ENCODE data around the gene LCMT1. TPM values are rescaled to one million over a fixed set of nuclear protein-coding genes. Genes with fewer than 3 reads are reported as not detected.
A peak's percentile ranks its signal among the peaks of the same experiment; 100 is the strongest.

The LCMT1 gene
- total and polyA plus RNA-seq, 2 of the 13 experiments (the other 11 are each of a cell fraction or from before 2014, with no cell fraction given): 41.2 to 48.7 TPM

GRCh38 chr16:25177831-25178688 is 66.5 kb downstream of the LCMT1 start (continued):
- TF ChIP-seq CTCF (CRISPR knock-in tag; IDR thresholded peaks at IDR 0.05): peak; percentile 49
- TF ChIP-seq, protein P1, sequence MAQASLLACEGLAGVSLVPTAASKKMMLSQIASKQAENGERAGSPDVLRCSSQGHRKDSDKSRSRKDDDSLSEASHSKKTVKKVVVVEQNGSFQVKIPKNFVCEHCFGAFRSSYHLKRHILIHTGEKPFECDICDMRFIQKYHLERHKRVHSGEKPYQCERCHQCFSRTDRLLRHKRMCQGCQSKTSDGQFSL (CRISPR knock-in tag; IDR thresholded peaks at IDR 0.05): 0 out of 2 replicates have a peak, but pooled peaks have one; percentile 35
- peak; percentile 99 for TF ChIP-seq ZNF891 (CRISPR knock-in tag; IDR thresholded peaks at IDR 0.05)
- no peak for TF ChIP-seq ZKSCAN5 (CRISPR knock-in tag; IDR thresholded peaks at IDR 0.05)
- TF ChIP-seq SNAI1 (CRISPR knock-in tag; IDR thresholded peaks at IDR 0.05; ENCODE audit: borderline replicate concordance): peak; percentile 61; the same call in 1 of the 2 replicates
- TF ChIP-seq, protein P2, sequence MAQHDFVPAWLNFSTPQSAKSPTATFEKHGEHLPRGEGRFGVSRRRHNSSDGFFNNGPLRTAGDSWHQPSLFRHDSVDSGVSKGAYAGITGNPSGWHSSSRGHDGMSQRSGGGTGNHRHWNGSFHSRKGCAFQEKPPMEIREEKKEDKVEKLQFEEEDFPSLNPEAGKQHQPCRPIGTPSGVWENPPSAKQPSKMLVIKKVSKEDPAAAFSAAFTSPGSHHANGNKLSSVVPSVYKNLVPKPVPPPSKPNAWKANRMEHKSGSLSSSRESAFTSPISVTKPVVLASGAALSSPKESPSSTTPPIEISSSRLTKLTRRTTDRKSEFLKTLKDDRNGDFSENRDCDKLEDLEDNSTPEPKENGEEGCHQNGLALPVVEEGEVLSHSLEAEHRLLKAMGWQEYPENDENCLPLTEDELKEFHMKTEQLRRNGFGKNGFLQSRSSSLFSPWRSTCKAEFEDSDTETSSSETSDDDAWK (CRISPR knock-in tag; IDR thresholded peaks at IDR 0.05): no peak
- no peak; the same call in 1 of the 2 replicates for TF ChIP-seq NKX3-1 (CRISPR knock-in tag; IDR thresholded peaks at IDR 0.05)
- peak; percentile 97 for TF ChIP-seq THRA (CRISPR knock-in tag; IDR thresholded peaks at IDR 0.05; ENCODE audit: borderline replicate concordance)
- no peak for TF ChIP-seq MTF1 (CRISPR knock-in tag; IDR thresholded peaks at IDR 0.05)
- TF ChIP-seq, protein P3, sequence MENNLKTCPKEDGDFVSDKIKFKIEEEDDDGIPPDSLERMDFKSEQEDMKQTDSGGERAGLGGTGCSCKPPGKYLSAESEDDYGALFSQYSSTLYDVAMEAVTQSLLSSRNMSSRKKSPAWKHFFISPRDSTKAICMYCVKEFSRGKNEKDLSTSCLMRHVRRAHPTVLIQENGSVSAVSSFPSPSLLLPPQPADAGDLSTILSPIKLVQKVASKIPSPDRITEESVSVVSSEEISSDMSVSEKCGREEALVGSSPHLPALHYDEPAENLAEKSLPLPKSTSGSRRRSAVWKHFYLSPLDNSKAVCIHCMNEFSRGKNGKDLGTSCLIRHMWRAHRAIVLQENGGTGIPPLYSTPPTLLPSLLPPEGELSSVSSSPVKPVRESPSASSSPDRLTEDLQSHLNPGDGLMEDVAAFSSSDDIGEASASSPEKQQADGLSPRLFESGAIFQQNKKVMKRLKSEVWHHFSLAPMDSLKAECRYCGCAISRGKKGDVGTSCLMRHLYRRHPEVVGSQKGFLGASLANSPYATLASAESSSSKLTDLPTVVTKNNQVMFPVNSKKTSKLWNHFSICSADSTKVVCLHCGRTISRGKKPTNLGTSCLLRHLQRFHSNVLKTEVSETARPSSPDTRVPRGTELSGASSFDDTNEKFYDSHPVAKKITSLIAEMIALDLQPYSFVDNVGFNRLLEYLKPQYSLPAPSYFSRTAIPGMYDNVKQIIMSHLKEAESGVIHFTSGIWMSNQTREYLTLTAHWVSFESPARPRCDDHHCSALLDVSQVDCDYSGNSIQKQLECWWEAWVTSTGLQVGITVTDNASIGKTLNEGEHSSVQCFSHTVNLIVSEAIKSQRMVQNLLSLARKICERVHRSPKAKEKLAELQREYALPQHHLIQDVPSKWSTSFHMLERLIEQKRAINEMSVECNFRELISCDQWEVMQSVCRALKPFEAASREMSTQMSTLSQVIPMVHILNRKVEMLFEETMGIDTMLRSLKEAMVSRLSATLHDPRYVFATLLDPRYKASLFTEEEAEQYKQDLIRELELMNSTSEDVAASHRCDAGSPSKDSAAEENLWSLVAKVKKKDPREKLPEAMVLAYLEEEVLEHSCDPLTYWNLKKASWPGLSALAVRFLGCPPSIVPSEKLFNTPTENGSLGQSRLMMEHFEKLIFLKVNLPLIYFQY (CRISPR knock-in tag; IDR thresholded peaks at IDR 0.05; ENCODE audit: borderline replicate concordance): peak; percentile 97
- peak; percentile 93 for TF ChIP-seq SMYD3 (CRISPR knock-in tag; IDR thresholded peaks at IDR 0.05)
- TF ChIP-seq RXRB (CRISPR knock-in tag; IDR thresholded peaks at IDR 0.05; ENCODE audit: borderline replicate concordance): peak; percentile 99
- peak; percentile 29 for TF ChIP-seq HNRNPH1 (optimal IDR thresholded peaks at IDR 0.05; ENCODE audit: low read depth, low read length)
- peak; percentile 42; the same call in 1 of the 2 replicates for TF ChIP-seq ZNF670 (CRISPR knock-in tag; IDR thresholded peaks at IDR 0.05; ENCODE audit: borderline replicate concordance)
- TF ChIP-seq TBL1XR1 (IDR thresholded peaks at IDR 0.05; ENCODE audit: borderline replicate concordance, low read length, partially characterized antibody): peak; percentile 98
- no peak for TF ChIP-seq FOXO4 (CRISPR knock-in tag; conservative IDR thresholded peaks at IDR 0.05)
- TF ChIP-seq GFI1 (CRISPR knock-in tag; IDR thresholded peaks at IDR 0.05; ENCODE audit: borderline replicate concordance): peak; percentile 90
